Measurements from ENCODE around the gene CBR1. TPM values are rescaled to one million over a fixed set of nuclear protein-coding genes. Genes with fewer than 3 reads are reported as not detected.

CBR1 gene
- polyA plus RNA-seq: 42.3 TPM

- peak within 1 kb of the TSS; percentile 79 to 92 (median 90) for H3K4me3 Mint-ChIP-seq
- H3K4me1 Mint-ChIP-seq: peaks cover 13 to 30% (median 25%) of the 10 kb centered on the region in 3 donors
- H3K27ac Mint-ChIP-seq: peak within 1 kb of the TSS; percentile 27 to 73 (median 48)
Measured at GRCh38 chr21:36069713-36070583, at the start of gene CBR1. CBR1 (plus strand) TSS chr21:36070024; CDS start chr21:36070116, 92 bp downstream.

GRCh38 chr21:36021251-36021837, 48.5 kb upstream of the CBR1 start:
- no peaks in the 10 kb centered on the region for H3K36me3 Mint-ChIP-seq
- H3K27ac Mint-ChIP-seq: no peak overlapping the region
- H3K27me3 Mint-ChIP-seq: peaks cover 3% of the 10 kb centered on the region
- peaks cover 0 to 5% (median 0%) of the 10 kb centered on the region in 3 donors for H3K9me3 Mint-ChIP-seq
- H3K4me3 Mint-ChIP-seq: peak overlapping the region in 2 of 4 donors; percentile 30 to 31
- peaks cover 2 to 16% (median 6%) of the 10 kb centered on the region in 3 donors for H3K4me1 Mint-ChIP-seq

More at GRCh38 chr21:36069713-36070583, at the start of gene CBR1:
- Mint-ChIP-seq H3K27me3 (no peaks in the 10 kb centered on the region), H3K9me3 (peaks cover 2 to 7% (median 4%) of the 10 kb centered on the region in 3 donors), H3K36me3 (no peaks in the 10 kb centered on the region)

- peaks cover 2 to 16% (median 6%) of the 10 kb centered on the region in 3 donors for H3K4me1 Mint-ChIP-seq
- H3K27ac Mint-ChIP-seq: no peak overlapping the region
Measured at GRCh38 chr21:36022427-36023091, 47.3 kb upstream of the CBR1 start.

GRCh38 chr21:36023092-36023480, 46.7 kb upstream of the CBR1 start:
- no peaks in the 10 kb centered on the region for H3K27me3 Mint-ChIP-seq
- H3K4me3 Mint-ChIP-seq: no peak overlapping the region
- H3K4me1 Mint-ChIP-seq: peaks cover 3 to 16% (median 6%) of the 10 kb centered on the region in 3 donors
- peaks cover 0 to 5% (median 0%) of the 10 kb centered on the region in 3 donors for H3K9me3 Mint-ChIP-seq
- H3K27ac Mint-ChIP-seq: no peak overlapping the region
- H3K36me3 Mint-ChIP-seq: no peaks in the 10 kb centered on the region

More at GRCh38 chr21:36022427-36023091, 47.3 kb upstream of the CBR1 start:
- Mint-ChIP-seq H3K4me3 (no peak overlapping the region), H3K9me3 (peaks cover 0 to 5% (median 0%) of the 10 kb centered on the region in 3 donors), H3K27me3 (peaks cover 3% of the 10 kb centered on the region), H3K36me3 (no peaks in the 10 kb centered on the region)

GRCh38 chr21:36024782-36025181, 45.0 kb upstream of the CBR1 start:
- H3K27me3 Mint-ChIP-seq: no peaks in the 10 kb centered on the region
- no peak overlapping the region for H3K4me3 Mint-ChIP-seq
- H3K4me1 Mint-ChIP-seq: peaks cover 6 to 22% (median 8%) of the 10 kb centered on the region in 3 donors
- no peak overlapping the region for H3K27ac Mint-ChIP-seq
- H3K9me3 Mint-ChIP-seq: peaks cover 0 to 5% (median 0%) of the 10 kb centered on the region in 3 donors
- H3K36me3 Mint-ChIP-seq: no peaks in the 10 kb centered on the region

GRCh38 chr21:36027347-36027746, 42.5 kb upstream of the CBR1 start:
- H3K27me3 Mint-ChIP-seq: no peaks in the 10 kb centered on the region
- no peak overlapping the region for H3K4me3 Mint-ChIP-seq
- no peaks in the 10 kb centered on the region for H3K9me3 Mint-ChIP-seq
- H3K4me1 Mint-ChIP-seq: peaks cover 0 to 8% (median 6%) of the 10 kb centered on the region in 3 donors
- no peak overlapping the region for H3K27ac Mint-ChIP-seq
- H3K36me3 Mint-ChIP-seq: no peaks in the 10 kb centered on the region

GRCh38 chr21:36028127-36029069, 41.4 kb upstream of the CBR1 start:
- peak overlapping the region in 1 of 4 donors; percentile 67 for H3K4me3 Mint-ChIP-seq
- H3K27ac Mint-ChIP-seq: peak overlapping the region in 1 of 3 donors; percentile 7
- no peaks in the 10 kb centered on the region for H3K36me3 Mint-ChIP-seq
- H3K4me1 Mint-ChIP-seq: peaks cover 0 to 6% (median 6%) of the 10 kb centered on the region in 3 donors
- no peaks in the 10 kb centered on the region for H3K27me3 Mint-ChIP-seq
- no peaks in the 10 kb centered on the region for H3K9me3 Mint-ChIP-seq

GRCh38 chr21:36029309-36029708, 40.5 kb upstream of the CBR1 start:
- no peak overlapping the region for H3K27ac Mint-ChIP-seq
- H3K4me3 Mint-ChIP-seq: no peak overlapping the region
- H3K27me3 Mint-ChIP-seq: no peaks in the 10 kb centered on the region
- H3K9me3 Mint-ChIP-seq: no peaks in the 10 kb centered on the region
- no peaks in the 10 kb centered on the region for H3K36me3 Mint-ChIP-seq
- H3K4me1 Mint-ChIP-seq: peaks cover 0 to 6% (median 6%) of the 10 kb centered on the region in 3 donors

GRCh38 chr21:36030581-36031189, 39.1 kb upstream of the CBR1 start:
- Mint-ChIP-seq H3K36me3 (no peaks in the 10 kb centered on the region), H3K27ac (no peak overlapping the region), H3K9me3 (no peaks in the 10 kb centered on the region), H3K4me1 (peaks cover 0 to 6% (median 6%) of the 10 kb centered on the region in 3 donors), H3K27me3 (no peaks in the 10 kb centered on the region), H3K4me3 (no peak overlapping the region)

GRCh38 chr21:36032647-36033406, 37.0 kb upstream of the CBR1 start:
- Mint-ChIP-seq H3K36me3 (peaks cover 2% of the 10 kb centered on the region), H3K27me3 (no peaks in the 10 kb centered on the region), H3K9me3 (no peaks in the 10 kb centered on the region), H3K4me1 (peaks cover 0 to 6% (median 6%) of the 10 kb centered on the region in 3 donors), H3K4me3 (no peak overlapping the region), H3K27ac (no peak overlapping the region)

GRCh38 chr21:36034211-36034913, 35.5 kb upstream of the CBR1 start:
- no peaks in the 10 kb centered on the region for H3K4me1 Mint-ChIP-seq
- no peak overlapping the region for H3K27ac Mint-ChIP-seq
- H3K4me3 Mint-ChIP-seq: no peak overlapping the region
- no peaks in the 10 kb centered on the region for H3K9me3 Mint-ChIP-seq
- no peaks in the 10 kb centered on the region for H3K27me3 Mint-ChIP-seq
- H3K36me3 Mint-ChIP-seq: peaks cover 2% of the 10 kb centered on the region

- Mint-ChIP-seq H3K27ac (no peak overlapping the region), H3K36me3 (peaks cover 2% of the 10 kb centered on the region), H3K27me3 (no peaks in the 10 kb centered on the region), H3K4me1 (no peaks in the 10 kb centered on the region), H3K9me3 (no peaks in the 10 kb centered on the region), H3K4me3 (no peak overlapping the region)
Measured at GRCh38 chr21:36035381-36035791, 34.4 kb upstream of the CBR1 start.
